ENCODE results near the gene RAD18. TPM values are rescaled to one million over a fixed set of nuclear protein-coding genes. Genes with fewer than 3 reads are reported as not detected.

The RAD18 gene
- total RNA-seq, 1 donor from 2014 or later = 7.6 TPM

Other genes with a start within 250 kb of the RAD18 start
- not detected in 2 replicates for gene CAV3, start 229.7 kb downstream of the RAD18 start, total RNA-seq
- gene OXTR, start 193.9 kb downstream of the RAD18 start, total RNA-seq = 2.0 and 2.1 TPM in 2 replicates

Data from kidney epithelial cell (primary cell).